Myocyte (in vitro differentiated cells): ENCODE data around the gene SLC25A34. TPM values are rescaled to one million over a fixed set of nuclear protein-coding genes. Genes with fewer than 3 reads are reported as not detected.

Experiments used
- DNase-seq: peaks from one replicate; pipeline ENCODE4 v3.0.0-alpha.2; 2012; ENCODE audit warnings: low read depth
- total RNA-seq: library from RNA; depleted of rRNA; stranded (reverse); fragments of >200 nt; gene quantifications from 2 replicates; pipeline ENCODE4 v1.2.3, GENCODE V29; 2014

Gene SLC25A34
- total RNA-seq, 1 donor from 2014 or later: 5.2 TPM

GRCh38 chr1:15767941-15768340 lies 31.9 kb downstream of the SLC25A34 start:
- DNase-seq: no peak

GRCh38 chr1:15768388-15768787 lies 32.3 kb downstream of the SLC25A34 start:
- DNase-seq: no peak

GRCh38 chr1:15770313-15770962 lies 34.4 kb downstream of the SLC25A34 start:
- DNase-seq: no peak

- peak; percentile 55 for DNase-seq
Measured at GRCh38 chr1:15771836-15772515, 35.9 kb downstream of the SLC25A34 start.

GRCh38 chr1:15775706-15776105 lies 39.6 kb downstream of the SLC25A34 start:
- DNase-seq: no peak

GRCh38 chr1:15777909-15778707 lies 42.0 kb downstream of the SLC25A34 start:
- no peak for DNase-seq

GRCh38 chr1:15785683-15786082 lies 49.6 kb downstream of the SLC25A34 start:
- no peak for DNase-seq

- peak; percentile 89 for DNase-seq
Measured at GRCh38 chr1:15786581-15786980, 50.5 kb downstream of the SLC25A34 start.

- peak; percentile 88 for DNase-seq
Measured at GRCh38 chr1:15788624-15789301, 52.7 kb downstream of the SLC25A34 start.

Other genes starting within 250 kb of the SLC25A34 start
- gene CASP9, start 212.0 kb upstream of the SLC25A34 start, total RNA-seq: 30.8 and 68.5 TPM in 2 replicates
- gene DNAJC16, start 209.4 kb upstream of the SLC25A34 start, total RNA-seq: 43.9 and 50.2 TPM in 2 replicates
- 2.1 and 3.2 TPM in 2 replicates for gene AGMAT, start 151.2 kb upstream of the SLC25A34 start, total RNA-seq
- gene DDI2, start 118.8 kb upstream of the SLC25A34 start, total RNA-seq: 26.6 and 34.7 TPM in 2 replicates
- 80.3 and 90.4 TPM in 2 replicates for gene PLEKHM2, start 51.9 kb upstream of the SLC25A34 start, total RNA-seq
- not detected in 2 replicates for gene TMEM82, start 6.2 kb downstream of the SLC25A34 start, total RNA-seq
- 38.8 and 103 TPM in 2 replicates for gene FBLIM1, start 22.5 kb downstream of the SLC25A34 start, total RNA-seq
- gene UQCRHL, start 71.4 kb downstream of the SLC25A34 start, total RNA-seq: 1.5 and 1.6 TPM in 2 replicates
- gene SPEN, start 111.4 kb downstream of the SLC25A34 start, total RNA-seq: 7.6 and 14.4 TPM in 2 replicates
- 32.9 and 47.1 TPM in 2 replicates for gene ZBTB17, start 239.8 kb downstream of the SLC25A34 start, total RNA-seq